Measurements from ENCODE around the gene IGF2R. TPM values are rescaled to one million over a fixed set of nuclear protein-coding genes. Genes with fewer than 3 reads are reported as not detected.

Gene IGF2R
- total RNA-seq, 1 donor from 2014 or later: 105 TPM

DNA sequence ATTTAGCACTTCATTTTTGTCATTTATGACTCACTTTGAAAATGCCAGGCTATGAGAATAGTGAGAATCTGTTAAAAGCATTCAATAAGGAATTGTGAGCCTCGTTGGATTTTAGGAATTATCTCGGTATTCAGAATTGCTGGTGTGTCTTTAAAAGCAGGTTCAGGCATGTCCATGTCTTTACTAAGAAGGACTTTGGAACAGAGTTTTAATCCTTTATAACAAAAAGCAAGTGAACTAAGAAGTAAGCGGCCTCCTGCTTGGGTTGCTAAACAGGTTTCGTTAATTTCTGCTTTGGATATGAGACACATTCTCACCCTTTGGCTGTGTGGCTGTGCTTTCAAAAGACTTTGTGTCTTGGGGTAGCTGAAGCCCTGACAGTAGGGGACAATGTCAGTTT lies 74.9 kb downstream of the IGF2R start:
- DNase-seq: no peak
- Mint-ChIP-seq H3K36me3 (ENCODE audit: unreplicated experiment) (no peaks in the 10 kb centered on the region), H3K9me3 (ENCODE audit: unreplicated experiment) (no peaks in the 10 kb centered on the region), H3K4me3 (ENCODE audit: unreplicated experiment) (no peak overlapping the region), H3K4me1 (ENCODE audit: low read depth, unreplicated experiment) (no peaks in the 10 kb centered on the region), H3K27me3 (ENCODE audit: unreplicated experiment) (no peaks in the 10 kb centered on the region), H3K27ac (ENCODE audit: unreplicated experiment) (no peak overlapping the region)
- TF ChIP-seq, protein P1, sequence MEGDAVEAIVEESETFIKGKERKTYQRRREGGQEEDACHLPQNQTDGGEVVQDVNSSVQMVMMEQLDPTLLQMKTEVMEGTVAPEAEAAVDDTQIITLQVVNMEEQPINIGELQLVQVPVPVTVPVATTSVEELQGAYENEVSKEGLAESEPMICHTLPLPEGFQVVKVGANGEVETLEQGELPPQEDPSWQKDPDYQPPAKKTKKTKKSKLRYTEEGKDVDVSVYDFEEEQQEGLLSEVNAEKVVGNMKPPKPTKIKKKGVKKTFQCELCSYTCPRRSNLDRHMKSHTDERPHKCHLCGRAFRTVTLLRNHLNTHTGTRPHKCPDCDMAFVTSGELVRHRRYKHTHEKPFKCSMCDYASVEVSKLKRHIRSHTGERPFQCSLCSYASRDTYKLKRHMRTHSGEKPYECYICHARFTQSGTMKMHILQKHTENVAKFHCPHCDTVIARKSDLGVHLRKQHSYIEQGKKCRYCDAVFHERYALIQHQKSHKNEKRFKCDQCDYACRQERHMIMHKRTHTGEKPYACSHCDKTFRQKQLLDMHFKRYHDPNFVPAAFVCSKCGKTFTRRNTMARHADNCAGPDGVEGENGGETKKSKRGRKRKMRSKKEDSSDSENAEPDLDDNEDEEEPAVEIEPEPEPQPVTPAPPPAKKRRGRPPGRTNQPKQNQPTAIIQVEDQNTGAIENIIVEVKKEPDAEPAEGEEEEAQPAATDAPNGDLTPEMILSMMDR (IDR thresholded peaks at IDR 0.05; ENCODE audit: partially characterized antibody, unreplicated experiment): no peak

DNA sequence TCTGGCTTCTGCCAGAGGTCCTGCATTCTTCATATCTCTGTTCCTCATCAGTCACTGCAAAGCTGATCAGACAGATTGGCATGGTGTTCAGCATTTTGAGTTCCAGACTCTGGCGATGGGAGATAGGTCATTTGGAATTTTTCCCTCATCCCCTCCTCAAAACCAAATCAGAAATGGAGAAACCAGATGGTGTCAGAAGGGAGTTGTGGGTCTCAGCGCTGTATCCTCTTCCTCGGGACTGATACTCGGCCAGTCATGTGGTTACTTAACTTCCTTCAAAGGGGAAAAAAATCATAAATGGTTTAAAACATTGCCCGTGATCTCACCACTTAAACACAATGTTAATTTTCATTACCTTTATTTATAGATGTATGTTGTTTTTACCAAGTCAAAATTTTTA lies 75.8 kb downstream of the IGF2R start:
- TF ChIP-seq, protein P1 (IDR thresholded peaks at IDR 0.05; ENCODE audit: partially characterized antibody, unreplicated experiment): no peak
- H3K27ac Mint-ChIP-seq (ENCODE audit: unreplicated experiment): no peak overlapping the region

DNA sequence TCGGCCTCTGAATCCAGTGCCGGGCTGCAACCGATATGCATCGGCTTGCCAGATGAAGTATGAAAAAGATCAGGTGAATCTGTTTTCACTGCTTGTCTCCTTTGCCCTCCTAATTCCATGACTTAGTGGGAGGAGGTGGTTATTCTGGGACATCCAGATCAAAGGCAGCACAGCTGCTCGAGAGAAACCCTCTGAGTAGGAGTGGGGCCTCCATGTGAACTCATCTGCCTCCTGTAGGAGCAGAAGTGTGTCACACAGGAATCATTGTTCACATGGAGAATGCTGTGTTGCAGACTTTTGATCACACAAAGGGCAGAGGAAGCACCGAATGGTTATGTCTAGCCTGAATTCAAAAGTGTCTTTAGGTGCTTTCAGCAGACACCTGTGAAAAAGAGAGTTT lies 79.6 kb downstream of the IGF2R start:
- TF ChIP-seq, protein P1 (IDR thresholded peaks at IDR 0.05; ENCODE audit: partially characterized antibody, unreplicated experiment): no peak
- peaks cover 4% of the 10 kb centered on the region for H3K9me3 Mint-ChIP-seq (ENCODE audit: unreplicated experiment)
- no peak overlapping the region for H3K4me3 Mint-ChIP-seq (ENCODE audit: unreplicated experiment)
- H3K27me3 Mint-ChIP-seq (ENCODE audit: unreplicated experiment): no peaks in the 10 kb centered on the region
- no peak for DNase-seq
- H3K36me3 Mint-ChIP-seq (ENCODE audit: unreplicated experiment): peaks cover 5% of the 10 kb centered on the region
- no peaks in the 10 kb centered on the region for H3K4me1 Mint-ChIP-seq (ENCODE audit: low read depth, unreplicated experiment)
- H3K27ac Mint-ChIP-seq (ENCODE audit: unreplicated experiment): no peak overlapping the region

More for the DNA sequence above, 75.8 kb downstream of the IGF2R start:
- Mint-ChIP-seq H3K9me3 (ENCODE audit: unreplicated experiment) (no peaks in the 10 kb centered on the region), H3K27me3 (ENCODE audit: unreplicated experiment) (no peaks in the 10 kb centered on the region), H3K4me3 (ENCODE audit: unreplicated experiment) (no peak overlapping the region), H3K36me3 (ENCODE audit: unreplicated experiment) (no peaks in the 10 kb centered on the region), H3K4me1 (ENCODE audit: low read depth, unreplicated experiment) (no peaks in the 10 kb centered on the region)
- DNase-seq: no peak

DNA sequence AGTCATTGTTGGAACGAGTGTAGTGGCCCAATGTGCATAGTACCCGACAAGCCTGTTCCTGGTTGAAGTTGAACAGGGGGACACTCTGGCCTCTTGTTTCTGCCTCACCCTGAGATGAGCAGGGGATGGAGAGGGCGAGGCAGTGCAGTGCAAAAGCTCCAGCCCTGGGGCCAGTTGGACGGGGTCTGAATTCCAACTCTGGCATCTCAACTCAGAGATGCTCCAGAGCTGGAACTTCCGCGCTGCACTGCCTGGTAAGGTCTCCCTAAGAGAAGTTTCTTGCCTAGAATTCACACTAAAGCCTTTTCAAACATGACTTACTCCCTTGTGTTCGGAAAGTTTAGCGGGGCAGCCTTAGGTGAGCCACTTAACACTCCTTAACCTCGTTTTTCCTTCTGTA lies 80.5 kb downstream of the IGF2R start:
- H3K27ac Mint-ChIP-seq (ENCODE audit: unreplicated experiment): no peak overlapping the region
- H3K4me3 Mint-ChIP-seq (ENCODE audit: unreplicated experiment): no peak overlapping the region
- H3K4me1 Mint-ChIP-seq (ENCODE audit: low read depth, unreplicated experiment): no peaks in the 10 kb centered on the region
- no peaks in the 10 kb centered on the region for H3K27me3 Mint-ChIP-seq (ENCODE audit: unreplicated experiment)
- peaks cover 5% of the 10 kb centered on the region for H3K36me3 Mint-ChIP-seq (ENCODE audit: unreplicated experiment)
- DNase-seq: no peak
- TF ChIP-seq, protein P1 (IDR thresholded peaks at IDR 0.05; ENCODE audit: partially characterized antibody, unreplicated experiment): no peak
- peaks cover 4% of the 10 kb centered on the region for H3K9me3 Mint-ChIP-seq (ENCODE audit: unreplicated experiment)

DNA sequence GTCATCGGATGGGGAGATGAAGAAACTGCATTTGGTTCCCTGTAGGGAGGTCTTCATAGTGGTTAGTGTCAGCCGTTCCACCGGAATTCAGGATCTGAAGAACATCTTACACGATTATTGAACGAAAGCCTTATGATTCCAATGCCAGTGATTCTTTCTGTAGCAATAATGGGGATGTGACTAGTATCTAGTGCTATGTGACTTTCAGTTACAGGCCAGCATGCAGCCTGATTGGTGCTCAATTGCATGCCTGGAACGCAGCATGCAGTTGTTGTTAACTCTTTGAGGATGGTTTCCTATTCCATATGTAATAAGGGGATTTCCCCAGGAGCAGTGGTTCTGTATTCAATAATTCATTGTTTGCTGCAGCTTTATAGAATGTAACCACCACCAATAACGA lies 81.1 kb downstream of the IGF2R start:
- no peak for DNase-seq
- H3K27ac Mint-ChIP-seq (ENCODE audit: unreplicated experiment): no peak overlapping the region
- H3K9me3 Mint-ChIP-seq (ENCODE audit: unreplicated experiment): peaks cover 4% of the 10 kb centered on the region
- peaks cover 5% of the 10 kb centered on the region for H3K36me3 Mint-ChIP-seq (ENCODE audit: unreplicated experiment)
- no peaks in the 10 kb centered on the region for H3K27me3 Mint-ChIP-seq (ENCODE audit: unreplicated experiment)
- TF ChIP-seq, protein P1 (IDR thresholded peaks at IDR 0.05; ENCODE audit: partially characterized antibody, unreplicated experiment): no peak
- H3K4me3 Mint-ChIP-seq (ENCODE audit: unreplicated experiment): no peak overlapping the region
- H3K4me1 Mint-ChIP-seq (ENCODE audit: low read depth, unreplicated experiment): no peaks in the 10 kb centered on the region
